ENCODE results near the gene NSDHL. TPM values are rescaled to one million over a fixed set of nuclear protein-coding genes. Genes with fewer than 3 reads are reported as not detected.
A peak's percentile ranks its signal among the peaks of the same experiment; 100 is the strongest.

The NSDHL gene
- total and polyA plus RNA-seq, 2 of the 13 experiments (the other 11 are each of a cell fraction or from before 2014, with no cell fraction given), result 26.2 to 49.3 TPM

DNA sequence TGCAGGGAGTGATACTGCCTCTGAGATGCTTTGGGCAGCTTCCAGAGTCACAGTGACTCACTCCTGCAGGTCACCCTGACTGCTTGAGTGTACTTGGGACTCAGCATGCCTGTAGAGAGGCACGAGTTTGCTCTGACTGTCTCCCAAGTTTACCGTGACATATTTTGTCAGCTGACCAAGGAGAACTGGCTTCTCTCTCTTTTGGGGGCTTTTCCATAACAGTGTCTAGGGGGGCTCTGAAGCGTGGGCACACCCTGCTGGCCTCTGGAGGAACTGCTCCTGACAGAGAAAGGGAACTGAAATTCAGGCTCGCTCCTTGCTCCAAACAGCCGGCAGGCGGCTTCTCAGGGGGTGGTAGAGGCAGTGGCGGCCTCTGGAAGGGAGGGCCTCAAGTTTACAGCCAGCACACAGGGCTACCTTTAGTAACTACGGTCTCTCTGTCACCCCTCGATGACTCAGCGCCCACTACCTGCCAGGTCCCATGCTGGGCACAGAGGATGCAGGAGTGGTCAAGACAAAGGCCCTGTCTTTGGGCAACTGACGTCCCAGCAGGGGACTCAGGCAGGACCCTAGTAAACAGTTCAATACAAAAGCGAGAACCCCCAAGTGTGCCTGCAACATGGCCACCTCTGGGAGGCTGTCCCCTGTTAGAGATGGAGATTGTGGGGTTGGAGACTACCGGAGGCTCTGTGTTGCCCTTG, 84.8 kb downstream of the NSDHL start:
- Histone ChIP-seq H3K4me1 (ENCODE audit: insufficient read depth, low read length) (peaks cover 11% of the 10 kb centered on the region), H2AFZ (ENCODE audit: low read length) (no peak overlapping the region), H3K79me2 (ENCODE audit: insufficient read depth, low read length) (no peaks in the 10 kb centered on the region), H3K9ac (ENCODE audit: insufficient read depth, low read depth, low read length) (no peak overlapping the region), H4K20me1 (ENCODE audit: insufficient read depth, low read length) (no peaks in the 10 kb centered on the region), H3K36me3 (replicated peaks in 1 of 2; ENCODE audit: control insufficient read depth in 1 of 2, insufficient read depth in 2 of 2, low read length in 2 of 2) (no peaks in the 10 kb centered on the region), H3K4me2 (ENCODE audit: low read depth, low read length) (no peak overlapping the region), H3K9me3 (ENCODE audit: low read length) (no peaks in the 10 kb centered on the region), H3K27me3 (ENCODE audit: control insufficient read depth in 1 of 2, insufficient read depth in 2 of 2, low read length in 2 of 2) (no peaks in the 10 kb centered on the region; a peak in 1 of 5 replicates), H3K4me3 (replicated peaks in 1 of 3; ENCODE audit: insufficient read depth in 1 of 3, low read depth in 2 of 3, low read length in 3 of 3) (no peak overlapping the region), H3K27ac (ENCODE audit: extremely low read length, insufficient read depth, low read length) (no peak overlapping the region)
- intact Hi-C loops (cut with micrococcal nuclease; ENCODE audit: unreplicated experiment), result no loop called here
- in situ Hi-C loops (cut with HindIII; ENCODE audit: extremely low pct_ligation_motif_present, low pct_unique_long_range_greater_than_20kb), result no loop called here
- peak; percentile 22 for DNase-seq (ENCODE audit: low spot score)
- ATAC-seq, result peak; percentile 70
- TF ChIP-seq RARA (CRISPR knock-in tag; IDR thresholded peaks at IDR 0.05) (no peak), ZNF446 (CRISPR knock-in tag; IDR thresholded peaks at IDR 0.05) (no peak), STAG1 (CRISPR knock-in tag; IDR thresholded peaks at IDR 0.05) (0 out of 2 replicates have a peak, but pooled peaks have one; percentile 5), ZFP36L2 (CRISPR knock-in tag; IDR thresholded peaks at IDR 0.05) (no peak), THAP11 (CRISPR knock-in tag; IDR thresholded peaks at IDR 0.05) (no peak), ZNF205 (CRISPR knock-in tag; IDR thresholded peaks at IDR 0.05) (no peak), SMC3 (IDR thresholded peaks at IDR 0.05; ENCODE audit: low read length) (0 out of 2 replicates have a peak, but pooled peaks have one; percentile 3), ZBTB7B (CRISPR knock-in tag; IDR thresholded peaks at IDR 0.05) (0 out of 2 replicates have a peak, but pooled peaks have one; percentile 29), PTBP1 (IDR thresholded peaks at IDR 0.05; ENCODE audit: low read depth, low read length, poor library complexity, severe bottlenecking) (no peak), ZNF260 (CRISPR knock-in tag; IDR thresholded peaks at IDR 0.05; ENCODE audit: borderline replicate concordance, low read depth) (no peak)
- TF ChIP-seq, protein P1, sequence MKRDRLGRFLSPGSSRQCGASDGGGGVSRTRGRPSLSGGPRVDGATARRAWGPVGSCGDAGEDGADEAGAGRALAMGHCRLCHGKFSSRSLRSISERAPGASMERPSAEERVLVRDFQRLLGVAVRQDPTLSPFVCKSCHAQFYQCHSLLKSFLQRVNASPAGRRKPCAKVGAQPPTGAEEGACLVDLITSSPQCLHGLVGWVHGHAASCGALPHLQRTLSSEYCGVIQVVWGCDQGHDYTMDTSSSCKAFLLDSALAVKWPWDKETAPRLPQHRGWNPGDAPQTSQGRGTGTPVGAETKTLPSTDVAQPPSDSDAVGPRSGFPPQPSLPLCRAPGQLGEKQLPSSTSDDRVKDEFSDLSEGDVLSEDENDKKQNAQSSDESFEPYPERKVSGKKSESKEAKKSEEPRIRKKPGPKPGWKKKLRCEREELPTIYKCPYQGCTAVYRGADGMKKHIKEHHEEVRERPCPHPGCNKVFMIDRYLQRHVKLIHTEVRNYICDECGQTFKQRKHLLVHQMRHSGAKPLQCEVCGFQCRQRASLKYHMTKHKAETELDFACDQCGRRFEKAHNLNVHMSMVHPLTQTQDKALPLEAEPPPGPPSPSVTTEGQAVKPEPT (CRISPR knock-in tag; IDR thresholded peaks at IDR 0.05; ENCODE audit: low read depth), result no peak
- TF ChIP-seq, protein P2, sequence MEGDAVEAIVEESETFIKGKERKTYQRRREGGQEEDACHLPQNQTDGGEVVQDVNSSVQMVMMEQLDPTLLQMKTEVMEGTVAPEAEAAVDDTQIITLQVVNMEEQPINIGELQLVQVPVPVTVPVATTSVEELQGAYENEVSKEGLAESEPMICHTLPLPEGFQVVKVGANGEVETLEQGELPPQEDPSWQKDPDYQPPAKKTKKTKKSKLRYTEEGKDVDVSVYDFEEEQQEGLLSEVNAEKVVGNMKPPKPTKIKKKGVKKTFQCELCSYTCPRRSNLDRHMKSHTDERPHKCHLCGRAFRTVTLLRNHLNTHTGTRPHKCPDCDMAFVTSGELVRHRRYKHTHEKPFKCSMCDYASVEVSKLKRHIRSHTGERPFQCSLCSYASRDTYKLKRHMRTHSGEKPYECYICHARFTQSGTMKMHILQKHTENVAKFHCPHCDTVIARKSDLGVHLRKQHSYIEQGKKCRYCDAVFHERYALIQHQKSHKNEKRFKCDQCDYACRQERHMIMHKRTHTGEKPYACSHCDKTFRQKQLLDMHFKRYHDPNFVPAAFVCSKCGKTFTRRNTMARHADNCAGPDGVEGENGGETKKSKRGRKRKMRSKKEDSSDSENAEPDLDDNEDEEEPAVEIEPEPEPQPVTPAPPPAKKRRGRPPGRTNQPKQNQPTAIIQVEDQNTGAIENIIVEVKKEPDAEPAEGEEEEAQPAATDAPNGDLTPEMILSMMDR (CRISPR knock-in tag; IDR thresholded peaks at IDR 0.05), result peak; percentile 52
- TF ChIP-seq, protein P3, sequence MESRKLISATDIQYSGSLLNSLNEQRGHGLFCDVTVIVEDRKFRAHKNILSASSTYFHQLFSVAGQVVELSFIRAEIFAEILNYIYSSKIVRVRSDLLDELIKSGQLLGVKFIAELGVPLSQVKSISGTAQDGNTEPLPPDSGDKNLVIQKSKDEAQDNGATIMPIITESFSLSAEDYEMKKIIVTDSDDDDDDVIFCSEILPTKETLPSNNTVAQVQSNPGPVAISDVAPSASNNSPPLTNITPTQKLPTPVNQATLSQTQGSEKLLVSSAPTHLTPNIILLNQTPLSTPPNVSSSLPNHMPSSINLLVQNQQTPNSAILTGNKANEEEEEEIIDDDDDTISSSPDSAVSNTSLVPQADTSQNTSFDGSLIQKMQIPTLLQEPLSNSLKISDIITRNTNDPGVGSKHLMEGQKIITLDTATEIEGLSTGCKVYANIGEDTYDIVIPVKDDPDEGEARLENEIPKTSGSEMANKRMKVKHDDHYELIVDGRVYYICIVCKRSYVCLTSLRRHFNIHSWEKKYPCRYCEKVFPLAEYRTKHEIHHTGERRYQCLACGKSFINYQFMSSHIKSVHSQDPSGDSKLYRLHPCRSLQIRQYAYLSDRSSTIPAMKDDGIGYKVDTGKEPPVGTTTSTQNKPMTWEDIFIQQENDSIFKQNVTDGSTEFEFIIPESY (CRISPR knock-in tag; IDR thresholded peaks at IDR 0.05), result no peak
- CTCF ChIA-PET (ENCODE audit: low intra/inter-chr PET ratio, low total read pairs), result no interaction called here
- POLR2A ChIA-PET, result no interaction called here
- no peak for FAIRE-seq
- WGBS (ENCODE audit: low lambda C conversion rate), result 90% methylated on average over 2 of the region's 13 CpGs
- BruUV-seq (replicated peaks), result no TSS peak

Data from HepG2 (cell line).